HFFc6 (cell line): Measurements from ENCODE around the gene MOB2. TPM values are rescaled to one million over a fixed set of nuclear protein-coding genes. Genes with fewer than 3 reads are reported as not detected.

ENCODE experiments used
- DNase-seq: peaks from one replicate; pipeline ENCODE4 v3.0.0-alpha.2; 2018
- H3K27ac Mint-ChIP-seq: 2 replicates; pipeline ENCODE4 v1.8.0; 2020; ENCODE audit warnings: mild to moderate bottlenecking, mixed read lengths
- H3K27me3 Mint-ChIP-seq: 2 replicates; pipeline ENCODE4 v1.8.0; 2021; ENCODE audit warnings: mild to moderate bottlenecking, moderate library complexity, mixed read lengths; ENCODE audit not compliant: insufficient read depth
- H3K36me3 Mint-ChIP-seq: 2 replicates; pipeline ENCODE4 v1.8.0; 2021; ENCODE audit warnings: low read depth, mixed read lengths
- H3K4me1 Mint-ChIP-seq: 2 replicates; pipeline ENCODE4 v1.8.0; 2020; ENCODE audit warnings: low read depth, mixed read lengths
- H3K4me3 Mint-ChIP-seq: 2 replicates; pipeline ENCODE4 v1.8.0; 2020; ENCODE audit warnings: mild to moderate bottlenecking, moderate library complexity, mixed read lengths
- H3K9me3 Mint-ChIP-seq: 2 replicates; pipeline ENCODE4 v1.8.0; 2020; ENCODE audit warnings: mild to moderate bottlenecking, mixed read lengths
- total RNA-seq, 6 experiments: library from RNA; stranded (reverse); fragmentation: NEBNext Ultra II Directional; extraction: Animal tissue kit (Norgen Biotek cat#: 25700); gene quantifications; 2 replicates in 1 of 6; 3 replicates in 5 of 6; pipeline ENCODE4 v1.2.3, GENCODE V29; 2021
- TF ChIP-seq, protein P1 (sequence below): fragments of 200-600 bp; sonication (generic); IDR thresholded peaks from 2 replicates; pipeline ENCODE4 v1.5.0; 2021; ENCODE audit warnings: antibody characterized with exemption, mild to moderate bottlenecking

Gene MOB2
- total RNA-seq, 6 experiments from 2014 or later, result 19.6 to 27.4 (median 21.4) TPM

DNA sequence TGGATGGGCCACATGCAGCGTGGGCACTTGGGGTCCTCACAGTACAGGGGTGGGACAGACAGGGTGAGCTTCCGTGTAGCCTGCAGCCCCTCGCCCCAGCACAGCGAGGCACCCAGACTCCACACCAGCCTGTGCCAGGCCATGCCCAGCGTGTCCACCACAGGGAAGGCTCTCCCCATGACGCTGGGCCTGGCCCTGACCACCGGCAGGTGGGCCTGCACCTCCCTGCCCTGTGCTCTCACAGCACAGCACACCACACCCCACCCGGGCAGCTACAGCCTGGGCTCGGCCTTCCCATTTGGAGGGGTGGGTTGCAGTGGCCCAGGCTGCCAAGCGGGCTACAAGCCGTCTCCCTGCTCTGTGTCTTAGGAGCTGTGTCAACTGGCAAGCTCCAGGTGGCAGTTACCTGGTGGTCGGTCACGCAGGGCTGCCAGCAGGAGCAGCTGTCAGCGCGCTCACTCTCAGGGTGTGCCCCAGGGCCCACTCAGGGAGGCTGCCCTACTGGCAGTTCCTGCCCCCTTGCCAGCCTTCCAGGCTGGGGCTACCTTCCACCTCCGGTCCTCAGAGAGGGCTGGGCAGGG, 4.6 kb downstream of the MOB2 start:
- Mint-ChIP-seq H3K4me3 (no peak overlapping the region), H3K36me3 (no peaks in the 10 kb centered on the region), H3K4me1 (no peaks in the 10 kb centered on the region), H3K27ac (no peak overlapping the region), H3K9me3 (no peaks in the 10 kb centered on the region), H3K27me3 (no peaks in the 10 kb centered on the region; the same call in 1 of the 2 replicates)
- TF ChIP-seq, protein P1, sequence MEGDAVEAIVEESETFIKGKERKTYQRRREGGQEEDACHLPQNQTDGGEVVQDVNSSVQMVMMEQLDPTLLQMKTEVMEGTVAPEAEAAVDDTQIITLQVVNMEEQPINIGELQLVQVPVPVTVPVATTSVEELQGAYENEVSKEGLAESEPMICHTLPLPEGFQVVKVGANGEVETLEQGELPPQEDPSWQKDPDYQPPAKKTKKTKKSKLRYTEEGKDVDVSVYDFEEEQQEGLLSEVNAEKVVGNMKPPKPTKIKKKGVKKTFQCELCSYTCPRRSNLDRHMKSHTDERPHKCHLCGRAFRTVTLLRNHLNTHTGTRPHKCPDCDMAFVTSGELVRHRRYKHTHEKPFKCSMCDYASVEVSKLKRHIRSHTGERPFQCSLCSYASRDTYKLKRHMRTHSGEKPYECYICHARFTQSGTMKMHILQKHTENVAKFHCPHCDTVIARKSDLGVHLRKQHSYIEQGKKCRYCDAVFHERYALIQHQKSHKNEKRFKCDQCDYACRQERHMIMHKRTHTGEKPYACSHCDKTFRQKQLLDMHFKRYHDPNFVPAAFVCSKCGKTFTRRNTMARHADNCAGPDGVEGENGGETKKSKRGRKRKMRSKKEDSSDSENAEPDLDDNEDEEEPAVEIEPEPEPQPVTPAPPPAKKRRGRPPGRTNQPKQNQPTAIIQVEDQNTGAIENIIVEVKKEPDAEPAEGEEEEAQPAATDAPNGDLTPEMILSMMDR, result no peak
- no peak for DNase-seq

DNA sequence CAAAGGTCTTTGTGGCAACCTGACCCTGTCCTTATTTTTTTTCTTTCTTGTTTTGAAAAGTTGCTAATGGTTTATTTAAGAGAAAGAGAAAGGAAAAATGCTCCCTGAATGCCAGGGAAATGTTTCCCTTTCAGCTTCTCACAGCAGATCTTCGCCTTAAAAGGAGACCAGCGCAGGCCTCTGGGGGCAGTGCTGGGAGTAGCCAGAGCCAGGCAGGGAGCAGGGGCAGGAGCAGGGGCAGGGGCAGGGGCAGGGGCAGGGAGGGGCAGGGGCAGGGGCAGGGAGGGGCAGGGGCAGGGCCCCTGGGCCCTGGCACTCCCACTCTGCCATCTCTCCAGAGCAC, 5.1 kb downstream of the MOB2 start:
- Mint-ChIP-seq H3K27me3 (no peaks in the 10 kb centered on the region; the same call in 1 of the 2 replicates), H3K4me3 (no peak overlapping the region), H3K27ac (no peak overlapping the region), H3K9me3 (no peaks in the 10 kb centered on the region), H3K36me3 (no peaks in the 10 kb centered on the region), H3K4me1 (no peaks in the 10 kb centered on the region)
- DNase-seq, result no peak
- TF ChIP-seq, protein P1, result no peak

DNA sequence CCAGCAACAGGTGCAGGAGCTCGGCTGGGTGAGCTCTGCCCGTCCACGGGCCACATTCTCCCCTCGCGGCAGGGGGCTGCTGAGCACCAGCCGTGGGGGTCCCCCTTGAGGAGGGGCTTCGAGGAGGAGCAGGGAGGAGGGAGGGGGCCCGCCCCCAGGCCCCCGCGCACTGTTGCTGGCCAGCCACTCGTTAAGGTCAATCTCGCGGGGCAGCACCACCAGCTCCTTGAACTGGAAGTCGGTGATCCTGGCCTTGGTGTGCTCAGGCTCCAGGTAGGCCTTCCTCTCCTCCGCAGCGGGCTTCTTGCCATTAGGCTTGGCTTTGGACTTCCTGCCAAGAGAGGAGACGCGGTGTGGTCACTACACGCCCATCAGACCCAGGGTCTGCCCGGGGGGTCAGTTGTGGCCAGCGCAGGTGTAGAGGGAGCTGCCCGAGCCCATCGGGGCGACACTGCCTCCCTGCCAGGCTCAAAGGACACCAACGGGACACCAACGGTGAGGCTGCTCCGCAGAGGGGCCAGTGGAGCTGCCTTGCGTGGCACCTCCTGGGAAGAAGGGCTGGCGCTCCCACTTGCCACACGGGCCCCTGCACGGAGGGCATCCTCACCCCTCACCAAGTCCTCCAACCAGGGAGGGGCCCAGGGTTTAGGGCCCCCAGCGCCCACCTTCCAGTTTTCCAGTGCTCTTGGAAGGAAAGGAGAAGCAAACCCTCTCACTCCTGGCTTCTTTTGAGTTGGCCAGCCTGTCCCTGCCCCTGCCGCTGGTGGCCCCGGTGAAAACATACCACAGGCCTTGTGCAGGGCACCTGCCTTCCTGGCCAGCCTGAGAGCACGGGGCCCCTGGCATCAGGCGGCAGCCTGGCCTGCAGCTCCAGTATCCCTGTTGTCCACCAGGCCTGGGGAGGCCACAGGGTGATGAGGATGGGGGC, 5.8 kb downstream of the MOB2 start:
- Mint-ChIP-seq H3K27ac (no peak overlapping the region), H3K36me3 (no peaks in the 10 kb centered on the region), H3K4me1 (no peaks in the 10 kb centered on the region), H3K9me3 (no peaks in the 10 kb centered on the region), H3K27me3 (no peaks in the 10 kb centered on the region; the same call in 1 of the 2 replicates), H3K4me3 (no peak overlapping the region)
- TF ChIP-seq, protein P1, result no peak
- no peak for DNase-seq

DNA sequence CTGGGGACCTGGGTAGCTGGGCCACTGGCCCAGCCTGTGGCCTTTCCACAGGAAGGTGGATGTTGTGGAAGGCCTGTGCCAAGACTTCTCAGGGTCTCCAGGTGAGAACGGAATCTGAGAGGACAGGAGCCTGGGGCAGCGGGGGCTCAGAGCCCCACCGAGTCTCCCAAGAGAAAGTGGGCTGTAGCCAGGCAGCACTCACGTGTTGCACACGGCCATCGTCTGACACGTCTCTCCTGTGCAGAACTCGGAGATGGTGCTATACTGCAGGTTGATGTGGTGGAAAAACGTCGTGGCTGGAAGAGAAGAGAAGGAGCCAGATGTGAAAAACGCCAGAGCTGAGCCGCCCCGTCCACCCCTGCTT, 6.4 kb downstream of the MOB2 start:
- Mint-ChIP-seq H3K36me3 (peaks cover 5% of the 10 kb centered on the region; the same call in 1 of the 2 replicates), H3K27me3 (no peaks in the 10 kb centered on the region; the same call in 1 of the 2 replicates), H3K4me1 (no peaks in the 10 kb centered on the region), H3K9me3 (no peaks in the 10 kb centered on the region), H3K27ac (no peak overlapping the region), H3K4me3 (no peak overlapping the region)
- DNase-seq, result no peak
- TF ChIP-seq, protein P1, result no peak

DNA sequence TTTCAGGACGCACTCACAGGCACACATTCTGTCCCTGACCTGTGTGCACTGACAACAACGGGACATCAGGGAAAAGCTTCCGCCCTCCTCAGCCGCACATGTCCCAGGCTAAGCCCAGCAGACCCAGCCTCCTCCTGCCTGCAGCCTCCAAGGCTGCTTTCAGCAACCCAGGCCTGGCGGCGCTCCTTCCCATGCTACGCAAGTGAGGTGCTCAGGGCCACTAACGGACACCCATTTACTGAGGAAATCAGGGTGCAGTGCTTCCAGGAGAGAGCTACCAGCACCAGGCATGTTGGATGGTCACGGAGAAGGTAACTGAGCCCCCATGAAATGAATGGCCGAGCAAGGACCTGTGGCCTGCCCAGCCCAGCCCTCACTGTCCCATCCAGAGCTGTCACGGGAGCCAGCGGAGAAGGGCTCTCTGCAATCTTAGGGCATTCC, 6.9 kb downstream of the MOB2 start:
- no peak overlapping the region for H3K4me3 Mint-ChIP-seq
- H3K36me3 Mint-ChIP-seq, result peaks cover 5% of the 10 kb centered on the region; the same call in 1 of the 2 replicates
- TF ChIP-seq, protein P1, result no peak
- H3K27ac Mint-ChIP-seq, result no peak overlapping the region
- no peaks in the 10 kb centered on the region for H3K4me1 Mint-ChIP-seq
- H3K9me3 Mint-ChIP-seq, result no peaks in the 10 kb centered on the region
- no peaks in the 10 kb centered on the region; the same call in 1 of the 2 replicates for H3K27me3 Mint-ChIP-seq
- DNase-seq, result no peak
